Neural cell (in vitro differentiated cells): ENCODE results near the gene SYNPO2.

Experiments
- CTCF ChIP-seq: fragments of 450-650 bp; IDR thresholded peaks from 2 replicates; pipeline ENCODE4 v1.5.1; 2014; ENCODE audit warnings: antibody characterized with exemption, mild to moderate bottlenecking, moderate library complexity; ENCODE audit not compliant: poor library complexity, severe bottlenecking
- EZH2 ChIP-seq: fragments of 200-600, 300-800 bp; shearing (Covaris generic), sonication (generic); IDR thresholded peaks from 2 replicates; pipeline ENCODE4 v1.6.1; 2014; ENCODE audit warnings: antibody characterized with exemption, low read length, borderline replicate concordance, mild to moderate bottlenecking; ENCODE audit not compliant: insufficient read depth, poor library complexity, severe bottlenecking
- RAD21 ChIP-seq: fragments of 450-650 bp; conservative IDR thresholded peaks from 2 replicates; pipeline ENCODE4 v1.6.1; 2014; ENCODE audit warnings: antibody characterized with exemption, mild to moderate bottlenecking, moderate library complexity
- SMC3 ChIP-seq: fragments of 450-650 bp; conservative IDR thresholded peaks from 2 replicates; pipeline ENCODE4 v1.6.1; 2014; ENCODE audit warnings: antibody characterized with exemption, mild to moderate bottlenecking, moderate library complexity; ENCODE audit not compliant: poor library complexity

DNA sequence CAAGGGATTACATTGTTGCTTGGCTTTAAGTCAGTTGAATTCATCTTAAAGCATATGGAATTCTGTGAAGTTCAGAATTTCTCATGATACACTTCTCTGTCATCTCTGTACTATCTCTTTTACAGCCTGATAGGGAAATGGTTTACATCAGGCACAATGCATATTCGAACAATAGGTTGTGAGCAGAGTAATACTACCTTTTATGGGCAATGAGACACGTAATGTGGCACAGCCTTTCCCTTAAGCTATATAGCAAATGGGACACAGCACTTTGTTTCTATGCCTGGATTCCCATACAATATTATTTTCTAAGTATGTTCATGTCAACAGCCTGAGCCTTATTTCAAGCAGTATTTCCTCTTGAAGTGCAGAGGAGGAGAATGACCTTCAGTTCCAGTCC lies 58.4 kb downstream of the SYNPO2 start:
- TF ChIP-seq CTCF: no peak
- no peak for TF ChIP-seq SMC3
- no peak for TF ChIP-seq EZH2
- no peak for TF ChIP-seq RAD21
